HG03039 (cell line): ENCODE data around the gene TIAM1.
"Not testable (repeated sequence)": the region's sequence is repeated elsewhere in the genome, so short reads cannot be mapped to it uniquely, and the experiment has no call there.

ENCODE experiments used
- ATAC-seq: cut with Tn5 transposase; IDR thresholded peaks from one replicate; pipeline ENCODE4 v1.9.1; 2021; ENCODE audit warnings: mild to moderate bottlenecking, moderate library complexity; ENCODE audit not compliant: unreplicated experiment

TIAM1 gene

DNA sequence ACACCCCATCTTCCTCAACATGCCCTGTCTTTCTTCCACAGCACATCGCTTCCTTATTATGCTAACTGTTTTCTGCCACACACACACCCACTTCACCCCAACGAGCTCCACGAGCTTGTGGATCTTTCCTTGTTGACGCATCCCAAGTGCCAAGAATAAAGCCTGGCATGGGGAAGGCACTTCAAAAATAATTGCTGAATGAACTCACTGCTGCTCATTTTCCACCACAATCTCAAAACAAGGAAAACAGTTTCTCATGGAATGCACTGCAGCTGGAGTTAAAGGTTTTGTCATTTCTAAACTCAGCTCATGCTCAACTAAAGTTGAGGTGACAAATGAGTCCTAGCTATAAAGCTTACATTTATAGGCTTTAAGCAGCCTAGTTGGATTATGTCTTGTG, 86.0 kb downstream of the TIAM1 start:
- ATAC-seq: no peak

DNA sequence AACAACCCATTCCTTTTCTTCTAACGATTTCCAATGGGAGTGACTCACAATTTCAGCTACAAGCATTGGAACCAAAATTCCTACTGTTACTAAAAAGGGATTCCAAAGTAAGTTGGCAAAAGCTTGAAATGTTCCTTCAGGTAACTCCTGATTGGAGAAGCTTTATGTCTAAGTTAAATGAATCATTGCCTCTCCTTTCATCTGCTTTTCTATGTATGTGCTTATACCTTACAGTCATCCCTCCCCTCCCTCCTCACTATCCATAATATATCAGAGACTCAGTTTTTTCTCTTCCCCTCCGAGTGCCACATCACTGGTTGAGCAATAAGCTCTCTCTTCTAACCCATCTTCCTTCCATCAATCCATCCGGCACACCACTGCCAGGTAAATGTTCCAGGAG, 86.8 kb downstream of the TIAM1 start:
- ATAC-seq: no peak

DNA sequence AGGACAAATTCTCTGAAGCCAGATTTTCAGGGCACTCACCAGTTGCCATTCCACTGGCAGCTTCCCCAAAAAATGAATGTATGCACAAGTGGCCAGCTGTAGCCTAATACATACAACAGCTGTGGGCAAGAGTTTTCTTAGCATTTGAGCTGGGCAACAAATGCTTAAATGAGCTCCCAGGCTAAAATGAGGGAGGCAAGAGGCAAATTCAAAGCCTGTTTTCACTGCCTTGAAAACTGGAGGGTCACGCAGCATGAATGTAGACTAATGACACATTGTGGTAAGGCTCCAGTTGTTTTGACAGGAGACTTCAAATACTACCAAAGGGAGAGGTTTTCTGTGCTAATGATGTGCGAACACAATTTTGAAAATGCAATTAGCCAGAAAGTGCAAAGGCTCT, 88.2 kb downstream of the TIAM1 start:
- no peak for ATAC-seq

DNA sequence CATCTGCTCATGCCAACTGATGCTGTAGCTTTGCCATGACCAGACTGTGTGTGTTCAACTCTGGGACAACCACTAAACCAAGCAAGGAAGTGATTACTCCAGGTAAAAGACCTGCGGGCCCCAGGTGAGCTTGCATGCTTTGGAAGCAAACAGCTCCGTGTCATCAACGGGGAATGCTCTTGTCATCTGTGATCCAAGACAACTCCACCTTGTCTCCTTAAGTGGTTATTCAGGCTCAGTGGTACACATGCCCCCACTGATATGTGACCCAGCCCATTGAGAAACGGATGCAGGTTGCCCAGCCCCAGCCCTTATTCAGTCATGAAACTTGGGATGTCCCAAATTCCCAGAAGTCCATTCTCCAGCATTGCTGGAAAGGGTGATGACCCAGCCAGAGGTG, 89.0 kb downstream of the TIAM1 start:
- no peak for ATAC-seq

DNA sequence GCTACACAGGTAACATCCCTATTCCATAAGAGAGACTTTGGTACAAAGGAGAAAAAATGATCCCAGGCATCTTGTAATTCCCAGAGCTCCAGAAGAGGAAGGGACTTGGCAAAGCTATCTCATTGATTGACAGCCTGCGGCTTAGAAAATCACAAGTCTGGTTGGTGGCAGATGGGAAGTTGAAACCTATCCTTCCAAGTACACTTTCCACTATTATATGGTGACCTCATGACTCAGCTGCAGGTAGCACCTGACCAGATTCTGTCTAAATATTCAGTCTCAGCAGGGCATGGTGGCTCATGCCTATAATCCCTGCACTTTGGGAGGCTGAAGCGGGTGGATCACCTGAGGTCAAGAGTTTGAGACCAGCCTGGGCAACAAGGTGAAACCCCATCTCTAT, 89.9 kb downstream of the TIAM1 start:
- ATAC-seq: no peak

DNA sequence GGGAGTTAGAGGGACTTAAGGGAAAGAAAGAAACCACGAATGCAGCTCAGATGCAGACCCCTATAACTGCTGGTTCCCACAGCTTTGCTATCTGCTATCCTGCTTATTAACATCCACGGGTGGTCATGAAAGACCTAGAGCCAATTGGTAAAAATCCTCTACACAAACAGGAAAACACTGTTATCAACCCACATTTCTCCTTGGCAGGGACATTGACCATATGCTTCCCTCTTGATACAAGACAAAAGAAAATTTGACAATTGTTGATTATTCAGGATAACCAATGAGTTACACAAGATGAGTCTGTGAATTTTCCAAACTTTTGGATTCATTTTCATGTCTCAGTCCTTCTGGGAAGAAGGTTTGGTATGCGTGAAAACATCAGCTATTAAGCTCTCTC, 90.4 kb downstream of the TIAM1 start:
- no peak for ATAC-seq

DNA sequence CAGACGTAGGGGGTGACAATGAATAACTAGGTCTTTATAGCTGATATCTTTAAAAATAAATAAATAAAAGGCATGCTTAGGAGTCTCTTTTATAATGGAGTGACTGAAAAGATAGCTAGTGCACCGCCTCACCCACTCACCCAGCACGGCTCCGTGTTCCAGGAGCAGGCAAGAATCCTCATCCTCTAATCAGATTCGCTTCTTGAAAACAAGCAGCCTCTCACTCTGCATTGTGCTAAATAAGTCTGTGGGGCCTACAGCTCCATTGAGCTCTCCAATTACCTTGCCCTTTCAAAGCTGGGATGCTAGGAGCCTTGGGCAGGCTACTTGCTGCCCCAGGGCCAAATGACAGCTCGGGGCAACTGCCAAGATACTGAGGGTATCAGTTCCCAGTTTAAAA, 91.5 kb downstream of the TIAM1 start:
- no peak for ATAC-seq

DNA sequence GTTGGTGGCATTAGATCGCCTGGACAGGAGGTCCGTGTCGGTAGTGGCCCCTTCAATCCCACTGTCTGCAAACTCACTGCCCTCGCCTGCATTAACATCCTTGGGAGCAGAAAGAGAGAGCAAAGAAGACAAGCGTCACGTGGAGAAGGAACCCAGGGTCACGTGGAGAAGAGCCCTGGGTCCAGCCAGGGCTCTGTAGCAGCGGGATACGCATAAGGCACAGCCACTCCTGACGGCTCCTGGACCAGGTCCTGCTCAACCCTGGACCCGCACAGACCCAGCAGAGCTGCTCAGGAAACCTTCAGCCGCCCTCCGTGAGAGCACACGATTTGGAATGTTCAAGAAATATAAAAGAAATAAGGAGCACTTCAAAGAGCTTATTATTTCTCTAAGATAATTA, 92.0 kb downstream of the TIAM1 start:
- ATAC-seq: no peak

DNA sequence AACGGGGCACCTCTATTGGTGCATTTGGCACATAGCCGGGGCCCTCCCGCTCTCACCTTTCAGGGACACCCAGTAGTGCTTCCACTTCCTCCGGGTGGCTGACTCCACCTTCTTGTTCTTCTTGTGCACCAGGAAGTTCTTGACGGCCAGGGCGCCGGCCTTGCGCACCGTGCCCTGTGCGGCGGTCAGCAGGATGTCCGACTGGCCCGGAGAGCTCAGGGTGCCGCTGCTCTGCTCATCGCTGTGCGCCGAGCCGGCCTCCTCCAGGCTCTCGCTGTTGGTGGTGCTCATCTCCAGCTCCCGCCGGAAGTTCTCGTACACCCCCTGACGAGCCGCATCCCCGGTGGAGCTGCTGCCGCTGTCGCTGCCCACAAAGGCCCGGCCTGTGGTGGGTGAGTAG, 92.4 kb downstream of the TIAM1 start:
- ATAC-seq: no peak

DNA sequence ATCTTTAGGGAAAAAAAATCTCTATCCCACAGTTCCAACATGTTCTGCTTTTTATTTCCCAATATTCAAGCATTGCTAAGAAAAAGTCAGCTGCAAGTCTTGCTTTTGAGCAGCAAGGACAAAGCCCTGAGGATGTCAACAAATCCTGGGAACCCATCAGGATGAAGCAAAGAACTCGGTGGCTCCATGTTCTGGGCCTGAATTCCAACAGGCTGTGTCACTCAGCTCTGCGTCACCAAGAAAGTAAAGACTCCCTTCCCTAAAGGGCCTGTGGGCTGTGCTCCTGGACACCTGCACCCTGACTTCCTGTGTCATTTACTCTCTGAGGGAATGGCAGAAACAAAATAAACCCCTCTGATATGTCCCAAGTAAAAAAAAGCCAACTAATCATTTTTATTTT, 95.5 kb downstream of the TIAM1 start:
- ATAC-seq: no peak

DNA sequence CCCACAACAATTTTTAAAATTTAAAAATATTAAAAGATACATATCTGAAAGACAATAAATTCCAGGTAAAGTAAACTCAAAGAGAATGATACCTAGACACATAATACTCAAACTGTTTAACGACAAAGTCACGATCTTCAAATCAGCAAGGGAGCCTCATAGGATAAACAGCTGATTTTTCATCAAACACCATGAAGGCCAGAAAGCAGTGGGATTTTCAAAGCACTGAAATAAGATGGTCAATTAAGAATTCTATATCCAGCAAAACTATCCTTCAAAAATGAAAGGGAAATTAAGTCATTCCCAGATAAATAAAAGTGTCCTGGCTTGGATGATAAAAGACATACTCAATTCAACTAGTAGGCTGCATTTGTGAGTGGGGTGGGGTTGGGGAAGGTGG, 100.5 kb downstream of the TIAM1 start:
- ATAC-seq: no peak

DNA sequence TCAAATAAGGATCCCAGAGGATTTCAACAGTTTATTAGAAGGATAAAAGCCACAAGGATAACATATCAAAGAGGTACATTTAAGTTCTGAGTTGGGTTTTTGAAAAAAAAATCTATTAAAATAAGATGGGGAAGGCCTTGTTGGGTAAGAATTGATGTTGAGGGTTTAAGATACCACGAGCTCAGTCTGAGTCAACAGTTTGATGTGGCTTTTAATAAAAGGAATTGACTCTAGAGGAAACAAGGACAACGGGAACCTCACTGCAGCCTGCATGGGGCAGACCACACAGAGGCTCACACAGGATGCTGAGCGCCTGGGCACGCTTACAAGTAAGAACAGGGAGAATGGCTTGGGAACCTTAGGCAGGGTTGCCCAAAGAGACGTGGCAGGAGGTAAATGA, 107.5 kb downstream of the TIAM1 start:
- ATAC-seq: no peak

DNA sequence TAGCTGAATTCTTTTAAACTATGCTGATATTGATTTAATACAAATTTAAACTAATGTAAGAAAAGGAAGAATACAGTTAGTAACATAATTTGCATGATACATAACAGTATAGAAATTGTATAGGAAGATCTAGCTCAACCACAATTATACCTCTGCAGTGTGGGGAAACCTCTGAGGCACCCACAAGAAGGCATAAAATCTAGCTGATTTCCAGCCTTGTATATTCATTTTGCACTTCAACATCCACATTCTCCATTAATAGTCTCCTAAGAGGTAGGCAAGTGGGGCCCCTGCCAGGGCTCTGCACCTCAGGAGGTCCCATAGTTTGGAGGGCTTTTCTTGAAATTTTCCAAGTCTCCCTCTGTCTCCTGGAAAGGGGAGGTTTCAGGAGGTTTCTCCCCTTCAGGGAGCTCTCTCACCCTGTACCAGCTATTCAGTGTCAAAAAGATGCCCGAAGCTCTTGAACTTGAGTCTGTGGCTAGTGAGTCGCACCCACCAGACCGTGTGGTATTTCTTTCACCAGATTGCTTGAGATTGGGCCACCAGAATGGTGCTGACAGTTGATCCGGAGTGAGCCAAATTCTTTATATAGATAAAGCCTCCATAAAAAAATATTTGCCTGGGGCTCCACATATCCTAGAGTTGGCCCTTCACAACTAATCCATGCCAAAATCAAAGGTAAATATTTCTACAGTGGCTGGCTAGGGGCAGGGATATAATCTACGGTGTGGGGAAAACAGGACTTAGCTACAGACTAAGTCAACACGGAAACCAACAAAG, 108.2 kb downstream of the TIAM1 start:
- ATAC-seq: no peak

DNA sequence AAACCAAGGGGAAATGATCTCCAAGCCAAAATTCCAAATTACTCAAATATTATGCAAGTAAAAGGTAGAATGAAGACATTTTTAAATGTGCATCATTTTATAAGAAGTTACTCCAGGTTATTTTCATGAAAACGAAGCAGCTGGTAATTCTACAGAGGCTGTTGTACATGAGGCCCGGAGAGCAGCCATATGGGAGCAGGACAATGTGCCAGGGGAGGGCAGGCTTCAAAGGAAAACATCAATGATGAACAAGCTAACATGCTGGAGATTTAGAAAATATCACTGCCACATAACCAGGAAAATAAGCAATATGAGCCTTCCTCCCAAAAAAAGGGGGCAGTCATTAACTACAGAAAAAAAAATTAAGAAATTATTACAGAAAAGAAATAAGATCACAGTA, 109.1 kb downstream of the TIAM1 start:
- ATAC-seq: no peak

DNA sequence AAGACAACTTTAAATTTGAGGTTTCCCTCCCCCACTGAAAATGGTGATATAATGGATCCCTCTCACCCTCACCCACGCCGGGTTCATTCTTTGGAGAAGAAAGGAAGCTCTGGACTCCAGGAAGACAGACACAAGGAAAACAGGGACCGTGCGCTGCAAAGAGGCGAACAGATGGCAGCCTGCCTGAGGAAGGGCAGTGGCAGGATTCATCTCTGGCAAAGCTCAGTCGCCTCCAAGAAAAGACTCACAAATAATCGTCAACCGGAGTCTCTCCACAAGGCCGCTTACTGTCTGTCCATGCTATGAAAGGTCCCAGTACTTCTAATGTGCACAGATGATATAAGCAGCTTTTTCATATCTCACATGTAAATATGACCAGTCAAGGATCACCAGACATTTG, 110.3 kb downstream of the TIAM1 start:
- no peak for ATAC-seq

DNA sequence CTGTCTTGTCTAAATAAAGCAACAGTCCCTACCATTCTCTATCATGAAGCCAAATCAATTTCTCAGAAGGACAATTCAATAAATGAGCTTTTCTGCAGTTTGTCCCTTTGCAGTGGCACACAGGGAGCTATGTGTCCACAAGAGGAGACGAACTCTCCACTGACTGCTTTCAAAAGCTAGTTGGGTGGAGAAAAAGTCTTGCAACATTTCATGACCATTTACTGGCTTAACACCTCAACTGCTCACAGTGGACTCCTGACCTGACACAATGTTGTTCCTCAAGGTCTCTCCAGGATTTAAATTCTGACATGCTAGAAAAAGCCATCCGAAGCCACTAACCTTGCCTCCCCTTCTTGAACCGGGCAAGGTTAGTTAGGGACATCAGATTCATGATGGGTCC, 111.7 kb downstream of the TIAM1 start:
- no peak for ATAC-seq

DNA sequence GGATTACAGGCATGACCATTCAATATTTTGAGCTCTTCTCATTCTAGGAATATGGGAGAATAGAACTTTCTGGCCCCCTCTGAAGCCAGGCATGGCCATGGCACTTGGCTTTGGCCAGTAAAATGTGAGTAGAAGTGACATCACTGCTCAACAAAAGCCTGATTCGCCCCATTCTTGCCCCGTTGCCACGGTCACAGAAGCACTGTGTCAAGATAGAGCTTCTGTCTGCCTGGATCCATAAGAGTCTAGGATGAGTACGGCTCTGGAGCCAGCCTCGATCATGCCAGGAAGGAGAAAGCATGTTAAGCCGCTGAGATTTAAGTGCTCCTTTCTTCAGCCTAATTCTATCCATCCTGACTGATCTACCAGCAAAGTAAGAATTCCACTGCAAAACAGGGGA, 113.1 kb downstream of the TIAM1 start:
- ATAC-seq: no peak

DNA sequence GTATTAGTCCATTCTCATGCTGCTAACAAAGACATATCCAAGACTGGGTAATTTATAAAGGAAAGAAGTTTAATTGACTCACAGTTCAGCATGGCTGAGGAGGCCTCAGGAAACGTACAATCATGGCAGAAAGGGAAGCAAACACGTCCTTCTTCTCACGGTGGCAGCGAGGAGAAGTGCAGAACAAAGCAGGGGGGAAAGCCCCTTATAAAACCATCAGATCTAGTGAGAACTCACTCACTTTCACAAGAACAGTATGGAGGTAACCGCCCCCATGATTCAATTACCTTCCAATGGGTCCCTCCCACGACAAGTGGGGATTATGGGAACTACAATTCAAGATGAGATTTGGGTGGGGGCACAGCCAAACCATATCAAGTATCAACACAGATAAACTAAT, 115.3 kb downstream of the TIAM1 start:
- not testable (repeated sequence) for ATAC-seq

DNA sequence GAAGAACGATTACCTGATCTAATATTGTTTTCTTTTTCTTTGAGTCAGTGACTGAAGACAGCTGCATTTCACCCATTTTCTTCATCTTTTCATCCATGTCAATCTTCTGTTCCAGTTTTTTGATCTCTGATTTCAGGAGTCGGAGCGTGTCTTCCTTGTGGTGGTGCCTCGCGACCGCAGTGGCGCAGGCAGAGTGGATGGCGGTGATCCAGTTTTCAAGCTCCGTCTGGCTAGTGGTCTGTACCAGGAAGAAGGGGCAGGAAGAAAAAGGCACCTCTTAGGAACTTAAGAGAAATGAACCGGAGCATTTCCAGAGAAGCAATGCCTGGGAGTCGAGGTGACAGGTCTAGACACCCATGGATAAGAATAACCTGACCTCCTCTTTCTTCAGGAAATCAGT, 118.3 kb downstream of the TIAM1 start:
- ATAC-seq: no peak

DNA sequence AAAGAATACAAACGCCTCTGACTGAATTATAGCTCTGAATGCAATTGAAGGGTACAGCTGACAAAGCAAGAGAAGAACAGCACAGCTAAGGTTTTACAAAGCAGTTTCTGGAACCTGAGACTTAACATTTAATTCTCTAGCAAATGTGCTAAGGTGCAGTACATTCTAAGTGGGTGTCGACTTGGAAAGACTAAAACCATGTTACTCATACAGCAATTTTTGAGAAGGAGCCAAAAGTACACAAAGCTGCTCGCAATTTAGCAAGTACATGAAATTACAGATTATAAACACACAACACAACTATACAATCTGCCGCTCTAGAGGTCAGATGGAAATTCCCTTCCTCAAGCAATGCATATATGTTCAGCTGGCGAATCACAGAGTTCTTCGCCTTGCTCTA, 121.9 kb downstream of the TIAM1 start:
- ATAC-seq: no peak

DNA sequence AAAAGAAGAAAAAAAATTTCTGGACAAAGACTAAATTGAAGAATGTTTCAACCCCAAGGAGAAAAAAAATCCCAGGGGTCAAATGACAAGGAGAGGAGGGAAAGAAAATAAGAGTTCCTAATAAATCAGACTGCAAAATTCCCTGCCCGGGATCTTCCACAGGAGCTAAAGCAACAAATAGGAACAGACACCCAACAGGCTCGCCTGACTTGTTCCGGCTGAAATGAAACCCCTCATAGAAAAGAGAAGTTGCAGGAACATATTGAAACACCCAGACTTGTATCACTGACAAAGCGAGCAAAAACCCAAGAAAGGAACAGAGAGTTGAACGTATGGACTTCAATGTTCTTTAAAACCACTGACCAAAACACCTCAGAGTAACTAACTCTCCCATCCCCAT, 123.0 kb downstream of the TIAM1 start:
- no peak for ATAC-seq

DNA sequence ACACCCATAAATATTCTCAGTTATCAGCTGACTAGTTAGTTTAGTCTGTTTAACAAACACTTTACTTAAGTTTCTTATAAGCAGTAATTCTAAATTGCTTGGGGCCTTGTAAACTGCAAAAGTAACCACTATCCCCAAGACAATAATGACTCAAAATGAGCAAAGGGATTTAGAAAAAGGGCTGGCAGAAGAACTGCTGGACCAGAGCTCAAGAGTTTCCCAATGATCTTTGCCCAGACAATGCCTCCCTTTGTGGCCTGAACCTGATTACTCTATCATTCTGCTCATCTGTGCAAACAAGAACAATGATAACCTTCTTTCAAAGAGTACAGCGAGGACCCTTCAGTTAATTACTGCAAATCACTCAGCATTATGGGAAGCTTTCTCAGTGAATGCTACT, 123.5 kb downstream of the TIAM1 start:
- no peak for ATAC-seq

DNA sequence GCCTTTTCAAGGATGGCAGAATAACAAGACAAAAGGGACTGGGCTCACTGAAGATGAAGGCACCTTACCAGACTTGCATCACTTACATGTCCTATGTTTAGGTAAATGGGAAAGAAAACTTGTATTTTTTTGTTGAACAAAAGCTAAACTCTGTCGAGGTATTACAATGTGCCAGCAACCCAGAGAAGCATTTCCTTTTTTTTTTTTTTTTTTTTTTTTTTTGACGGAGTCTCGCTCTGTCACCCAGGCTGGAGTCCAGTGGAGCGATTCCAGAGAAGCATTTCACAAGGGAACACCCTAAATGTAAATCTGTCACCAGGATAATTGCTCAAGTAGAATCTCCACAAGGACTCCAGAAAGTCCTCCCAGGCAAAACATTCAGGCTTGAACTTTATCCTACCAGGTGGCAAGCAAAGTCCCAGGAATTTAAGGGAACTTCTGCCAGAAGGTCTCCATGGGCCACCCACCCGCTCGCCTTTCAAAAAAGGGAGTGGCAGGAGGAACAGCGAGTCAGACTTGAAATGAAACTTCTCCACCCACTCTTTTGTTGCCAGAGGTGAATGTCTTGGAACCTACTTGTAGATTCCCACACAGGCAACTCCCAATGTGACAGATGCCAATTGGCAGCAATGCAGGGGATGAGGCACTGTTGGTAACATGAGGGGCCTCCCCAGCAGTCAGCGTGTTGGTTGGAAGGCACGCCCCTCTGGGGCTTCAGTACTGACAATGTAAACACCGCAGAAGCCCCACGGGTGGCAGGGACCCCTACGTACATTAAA, 125.0 kb downstream of the TIAM1 start:
- ATAC-seq: no peak
